HG03159 (cell line): ENCODE results near the gene SRPK1.
A peak's percentile ranks its signal among the peaks of the same experiment; 100 is the strongest.
"Not testable (repeated sequence)": the region's sequence is repeated elsewhere in the genome, so short reads cannot be mapped to it uniquely, and the experiment has no call there.

Experiments
- ATAC-seq: cut with Tn5 transposase; IDR thresholded peaks from one replicate; pipeline ENCODE4 v1.9.1; 2021; ENCODE audit warnings: mild to moderate bottlenecking, moderate library complexity; ENCODE audit not compliant: unreplicated experiment

Gene SRPK1

GRCh38 chr6:35931873-35932272, 11.0 kb upstream of the SRPK1 start:
- not testable (repeated sequence) for ATAC-seq

DNA sequence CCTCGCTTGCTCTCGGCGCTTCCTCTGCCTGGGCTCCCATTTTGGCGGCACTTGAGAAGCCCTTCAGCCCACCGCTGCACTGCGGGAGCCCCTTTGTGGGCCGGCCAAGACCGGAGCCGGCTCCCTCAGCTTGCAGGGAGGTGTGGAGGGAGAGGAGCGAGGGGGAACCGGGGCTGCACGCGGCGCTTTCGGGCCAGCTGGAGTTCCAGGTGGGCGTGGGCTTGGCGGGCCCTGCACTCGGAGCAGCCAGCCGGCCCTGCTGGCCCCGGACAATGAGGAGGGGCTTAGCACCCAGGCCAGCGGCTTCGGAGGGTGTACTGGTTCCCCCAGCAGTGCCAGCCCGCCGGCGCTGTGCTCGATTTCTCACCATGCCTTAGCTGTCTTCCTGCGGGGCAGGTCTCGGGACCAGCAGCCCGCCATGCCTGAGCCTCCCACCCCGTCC, 10.2 kb upstream of the SRPK1 start:
- no peak for ATAC-seq

DNA sequence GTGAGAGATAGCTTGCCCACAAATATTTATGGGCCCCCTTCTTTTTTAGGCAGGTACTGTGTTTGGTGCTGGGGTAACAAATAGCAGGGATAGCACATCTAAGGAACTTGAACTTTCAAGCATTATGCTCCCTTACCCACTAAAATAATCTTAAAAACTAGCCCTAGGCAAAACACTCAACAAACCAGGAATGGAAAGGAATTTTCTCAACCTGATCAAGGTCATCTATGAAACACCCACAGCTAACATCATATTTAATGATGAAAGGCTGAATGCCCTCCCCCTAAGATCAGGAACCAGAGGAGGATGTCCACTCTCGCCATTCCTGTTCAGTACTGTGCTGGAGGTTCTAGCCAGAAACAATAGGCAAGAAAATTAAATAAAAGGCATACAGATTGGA, 8.7 kb upstream of the SRPK1 start:
- no peak for ATAC-seq

GRCh38 chr6:35926509-35927215, 5.8 kb upstream of the SRPK1 start:
- ATAC-seq, result no peak

- ATAC-seq, result no peak
Observed at GRCh38 chr6:35925961-35926360, 5.1 kb upstream of the SRPK1 start.

DNA sequence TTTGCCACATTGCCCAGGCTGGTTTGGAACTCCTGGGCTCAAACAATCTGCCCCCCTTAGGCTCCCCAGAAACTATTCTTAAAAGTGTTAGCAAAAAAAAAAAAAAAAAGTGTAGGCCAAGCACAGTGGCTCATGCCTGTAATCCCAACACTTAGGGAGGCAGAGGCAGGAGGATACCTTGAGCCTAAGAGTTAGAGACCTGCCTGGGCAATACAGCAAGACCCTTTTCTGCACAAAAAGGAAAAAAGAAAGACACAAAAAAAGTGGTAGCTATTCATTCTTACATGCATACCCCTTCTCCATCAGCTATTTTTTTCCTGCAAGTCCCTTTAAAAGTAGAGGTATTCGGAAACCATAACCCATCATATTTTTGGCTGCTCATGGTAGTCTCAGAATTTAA, 3.2 kb upstream of the SRPK1 start:
- no peak for ATAC-seq

- ATAC-seq, result no peak
Observed at GRCh38 chr6:35922139-35922554, 1.2 kb upstream of the SRPK1 start.

GRCh38 chr6:35919827-35920751, 809 bp downstream of the SRPK1 start:
- peak; percentile 27 for ATAC-seq

GRCh38 chr6:35919085-35919826, 1.6 kb downstream of the SRPK1 start:
- no peak for ATAC-seq

DNA sequence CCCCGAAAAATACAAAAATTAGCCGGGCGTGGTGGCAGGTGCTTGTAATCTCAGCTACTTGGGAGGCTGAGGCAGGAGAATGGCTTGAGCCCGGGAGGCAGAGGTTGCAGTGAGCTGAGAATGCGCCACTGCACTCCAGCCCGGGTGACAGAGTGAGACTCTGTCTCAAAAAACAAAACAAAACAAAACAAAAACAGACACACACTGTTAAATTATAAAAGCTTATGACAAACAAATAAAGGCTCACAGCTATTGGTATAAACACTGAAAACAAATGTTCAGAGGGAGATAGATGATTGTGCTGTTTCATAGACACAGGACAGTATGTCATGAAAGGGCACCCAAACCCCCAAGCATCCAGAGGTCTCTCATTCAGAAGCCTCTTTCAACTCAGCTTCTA, 4.0 kb downstream of the SRPK1 start:
- not testable (repeated sequence) for ATAC-seq

- no peak for ATAC-seq
Observed at GRCh38 chr6:35916056-35916455, 4.8 kb downstream of the SRPK1 start.

GRCh38 chr6:35914536-35914935, 6.4 kb downstream of the SRPK1 start:
- ATAC-seq, result no peak

DNA sequence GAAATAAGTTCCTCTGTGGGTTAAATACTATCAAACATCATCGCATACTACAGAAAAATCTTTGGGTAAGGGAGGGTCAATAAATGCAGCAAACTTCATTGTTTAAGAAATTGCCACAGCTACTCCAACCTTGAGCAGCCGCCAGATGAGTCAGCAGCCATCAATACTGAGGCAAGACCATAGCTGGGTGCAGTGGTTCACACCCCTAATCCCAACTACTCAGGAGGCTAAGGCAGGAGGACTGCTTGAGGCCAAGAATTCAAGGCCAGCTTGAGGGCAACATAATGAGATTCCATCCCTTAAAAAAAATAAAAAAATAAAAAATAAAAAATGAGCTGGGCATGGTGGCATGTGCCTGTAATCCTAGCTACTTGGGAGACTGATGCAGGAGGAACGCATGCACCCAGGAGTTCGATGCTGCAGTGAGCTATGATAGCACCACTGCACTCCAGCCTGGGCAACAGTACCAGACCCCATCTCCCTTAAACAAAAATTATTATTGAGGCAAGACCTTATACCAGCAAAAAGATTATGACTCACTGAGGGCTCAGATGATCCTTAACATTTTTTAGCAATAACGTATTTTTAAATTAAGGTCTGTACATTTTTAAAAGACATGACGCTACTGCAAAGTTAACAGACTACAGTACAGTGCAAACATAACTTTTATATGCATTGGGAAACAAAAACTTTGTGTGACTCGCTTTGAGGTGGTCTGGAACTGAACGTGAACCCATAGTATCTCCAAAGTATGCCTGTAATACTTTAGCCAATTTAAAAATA, 8.8 kb downstream of the SRPK1 start:
- ATAC-seq, result no peak

DNA sequence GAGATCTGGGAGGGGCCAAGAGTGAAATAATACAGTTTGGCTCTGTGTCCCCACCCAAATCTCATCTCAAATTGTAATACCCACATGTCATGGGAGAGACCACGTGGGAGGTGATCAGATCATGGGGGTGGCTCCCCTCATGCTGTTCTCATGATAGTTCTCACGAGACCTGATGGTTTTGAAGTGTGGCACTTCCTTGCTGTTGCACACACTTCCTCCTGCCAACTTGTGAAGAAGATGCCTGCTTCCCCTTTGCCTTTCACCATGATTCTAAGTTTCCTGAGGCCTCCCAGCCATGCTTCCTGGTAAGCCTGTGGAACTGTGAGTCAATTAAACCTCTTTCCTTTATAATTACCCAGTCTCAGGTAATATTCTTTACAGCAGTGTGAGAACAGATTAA, 11.3 kb downstream of the SRPK1 start:
- ATAC-seq, result not testable (repeated sequence)

GRCh38 chr6:35908753-35909401, 12.0 kb downstream of the SRPK1 start:
- not testable (repeated sequence) for ATAC-seq

DNA sequence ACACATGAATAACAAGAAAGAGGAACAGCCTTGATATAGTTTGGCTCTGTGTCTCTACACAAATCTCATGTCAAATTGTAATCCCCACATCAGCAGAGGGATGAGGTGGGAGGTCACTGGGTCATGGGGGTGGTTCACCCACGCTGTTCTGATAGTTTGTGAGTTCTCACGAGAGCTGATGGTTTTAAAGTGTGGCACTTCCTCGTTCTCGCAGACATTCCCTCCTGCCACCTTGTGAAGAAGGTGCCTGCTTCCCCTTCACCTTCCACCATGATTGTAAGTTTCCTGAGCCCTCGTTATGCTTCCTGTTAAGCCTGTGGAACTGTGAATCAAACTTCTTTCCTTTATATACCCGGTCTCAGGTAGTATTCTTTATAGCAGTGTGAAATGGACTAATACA, 13.1 kb downstream of the SRPK1 start:
- no peak for ATAC-seq

DNA sequence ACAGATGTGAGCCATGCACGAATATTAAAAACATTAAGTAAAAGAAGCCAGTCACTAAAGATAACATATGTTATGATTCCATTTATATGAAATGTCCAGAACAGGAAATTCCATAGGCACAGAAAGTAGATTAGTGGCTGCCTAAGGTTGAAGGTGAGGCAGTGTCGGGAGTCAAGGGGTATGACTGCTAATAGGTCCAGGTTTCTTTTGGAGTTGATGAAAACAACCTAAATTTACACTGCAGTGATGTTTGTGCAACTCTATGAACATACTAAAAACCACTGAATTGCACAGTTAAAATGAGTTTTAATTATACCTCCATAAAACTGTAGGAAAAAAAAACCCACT, 14.4 kb downstream of the SRPK1 start:
- no peak for ATAC-seq

GRCh38 chr6:35905841-35906498, 14.9 kb downstream of the SRPK1 start:
- no peak for ATAC-seq

- no peak for ATAC-seq
Observed at GRCh38 chr6:35905141-35905785, 15.6 kb downstream of the SRPK1 start.
